H1 (cell line): ENCODE measurements around the gene ZNF831.

Source experiments
- CTCF ChIP-seq, 3 experiments: IDR thresholded peaks; 1 replicate in 2 of 3; 2 replicates in 1 of 3; pipeline versions ENCODE4 v1.5.1 to v1.6.1; 2011; ENCODE audit warnings: low read length in 3 of 3, mild to moderate bottlenecking in 3 of 3, inconsistent platforms in 2 of 3, low read depth in 1 of 3, moderate library complexity in 1 of 3; ENCODE audit not compliant: insufficient read depth in 1 of 3; ENCODE audit errors: control extremely low read depth in 1 of 3
- GABPA ChIP-seq: IDR thresholded peaks from 2 replicates; pipeline ENCODE4 v1.6.1; 2011; ENCODE audit warnings: mild to moderate bottlenecking, low read length, moderate library complexity, borderline replicate concordance; ENCODE audit not compliant: insufficient read depth
- SAP30 ChIP-seq: fragments of 300-600 bp; sonication (generic); IDR thresholded peaks from 2 replicates; pipeline ENCODE4 v1.7.1; 2012; ENCODE audit warnings: low read length, moderate library complexity, mild to moderate bottlenecking, inconsistent platforms; ENCODE audit not compliant: insufficient read depth, insufficient replicate concordance
- SP4 ChIP-seq: IDR thresholded peaks from 2 replicates; pipeline ENCODE4 v1.6.1; 2012; ENCODE audit warnings: low read length, inconsistent platforms
- TBP ChIP-seq: IDR thresholded peaks from 2 replicates; pipeline ENCODE4 v1.6.1; 2011; ENCODE audit warnings: low read depth, low read length, improper control_type of control experiment

- no peak for TF ChIP-seq CTCF (IDR thresholded peaks at IDR 0.05; ENCODE audit: control extremely low read depth in 1 of 3, insufficient read depth in 1 of 3, low read depth in 1 of 3, low read length in 3 of 3)
- no peak for TF ChIP-seq GABPA
- TF ChIP-seq SAP30, result no peak
- no peak for TF ChIP-seq SP4
- no peak for TF ChIP-seq TBP
Measured at GRCh38 chr20:59253325-59253724, 89.7 kb downstream of the ZNF831 start.
